HG03103 (cell line): ENCODE results near the gene PCDHA12.

Source experiments
- ATAC-seq: cut with Tn5 transposase; IDR thresholded peaks from one replicate; pipeline ENCODE4 v1.9.1; 2021; ENCODE audit warnings: low read depth; ENCODE audit not compliant: unreplicated experiment

The PCDHA12 gene

DNA sequence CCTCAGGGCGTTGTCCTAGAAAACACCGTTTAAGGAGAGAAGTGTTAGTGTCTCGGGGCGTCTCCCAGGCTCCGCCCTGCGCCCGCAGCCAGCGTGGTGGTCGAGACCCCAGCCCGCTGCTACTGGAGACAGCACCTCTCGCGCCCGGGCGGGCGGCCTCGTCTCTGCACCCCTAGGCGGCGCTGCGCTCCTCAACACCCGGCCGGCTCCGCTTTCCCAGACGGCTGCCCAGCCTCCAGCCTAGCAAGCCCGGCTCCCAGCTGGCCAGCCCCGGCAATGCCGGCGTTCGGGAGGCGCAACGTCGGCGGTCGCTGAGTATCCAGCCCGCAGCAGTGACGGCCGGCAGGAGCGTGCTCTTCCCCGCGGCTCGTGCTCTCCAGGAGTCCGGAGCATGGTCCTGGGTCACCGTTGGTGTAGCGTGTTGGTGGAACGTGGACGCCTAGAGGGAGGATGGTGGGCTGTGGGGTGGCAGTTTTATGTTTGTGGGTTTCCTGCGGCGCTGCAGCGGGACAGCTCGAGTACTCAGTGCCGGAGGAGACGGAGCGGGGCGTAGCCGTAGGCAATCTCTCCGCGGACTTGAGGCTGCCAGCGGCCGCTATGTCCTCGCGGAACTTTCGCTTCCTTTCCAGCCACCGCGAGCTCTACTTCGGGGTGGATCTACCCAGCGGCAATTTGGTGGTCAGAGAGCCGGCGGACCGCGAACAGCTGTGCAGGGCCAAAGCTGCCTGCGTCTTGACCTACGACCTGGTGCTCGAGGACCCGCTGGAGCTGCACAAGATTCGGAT is 51.5 kb downstream of the PCDHA12 start:
- no peak for ATAC-seq

DNA sequence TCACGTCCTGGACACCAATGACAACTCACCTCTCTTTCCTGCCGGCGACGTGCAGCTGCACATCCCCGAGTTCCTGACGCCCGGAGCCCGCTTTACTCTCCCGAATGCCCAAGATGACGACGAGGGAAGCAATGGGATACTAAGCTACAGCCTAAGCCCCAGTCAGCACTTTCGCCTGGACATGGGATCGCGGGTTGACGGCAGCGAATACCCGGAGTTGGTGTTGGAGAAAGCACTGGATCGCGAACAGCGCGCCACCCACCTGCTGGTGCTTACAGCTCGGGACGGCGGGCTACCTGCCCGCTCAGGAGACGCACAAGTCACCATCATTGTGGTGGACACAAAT is 52.1 kb downstream of the PCDHA12 start:
- ATAC-seq, result no peak
